Measurements from ENCODE around the gene ACLY.

ACLY gene

DNA sequence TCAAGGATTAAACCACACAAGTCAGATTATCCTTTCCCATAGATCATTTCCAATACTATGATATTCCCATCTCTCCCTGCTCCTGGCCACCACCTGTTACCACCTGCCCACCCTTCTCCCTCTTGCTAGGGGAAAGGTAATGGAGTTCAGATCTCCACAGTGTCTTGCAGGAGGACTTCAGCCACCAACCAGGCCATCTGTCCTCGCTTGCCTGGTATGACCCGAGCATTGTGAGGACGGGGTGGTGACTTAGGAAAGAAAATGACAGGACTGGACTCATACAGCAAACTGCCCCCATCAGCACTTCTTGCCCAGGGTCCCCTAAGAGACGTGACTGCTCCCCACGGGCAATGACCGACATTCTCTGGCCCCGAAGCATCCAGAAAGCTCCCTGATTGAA is 95.2 kb downstream of the ACLY start:
- no peak for DNase-seq

DNA sequence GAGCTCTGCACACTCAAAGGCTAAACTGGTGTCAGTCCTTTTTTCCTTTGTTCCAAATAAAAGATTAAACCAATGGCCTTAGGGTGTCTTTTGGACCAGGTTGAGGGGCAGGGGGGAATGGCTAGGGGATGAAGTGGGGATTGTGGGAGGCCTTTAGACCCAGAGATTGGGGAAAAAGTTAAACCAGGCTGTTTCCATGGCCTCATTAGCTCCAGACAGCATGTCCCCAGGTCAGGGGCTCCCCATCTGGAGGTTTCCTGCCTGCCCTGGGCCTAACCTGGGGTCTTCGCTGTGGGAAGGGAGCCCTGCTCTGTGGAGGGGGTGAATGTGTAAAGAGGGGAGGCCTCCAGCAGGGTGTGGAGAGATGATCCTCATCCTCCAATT is 95.6 kb downstream of the ACLY start:
- no peak for DNase-seq

DNA sequence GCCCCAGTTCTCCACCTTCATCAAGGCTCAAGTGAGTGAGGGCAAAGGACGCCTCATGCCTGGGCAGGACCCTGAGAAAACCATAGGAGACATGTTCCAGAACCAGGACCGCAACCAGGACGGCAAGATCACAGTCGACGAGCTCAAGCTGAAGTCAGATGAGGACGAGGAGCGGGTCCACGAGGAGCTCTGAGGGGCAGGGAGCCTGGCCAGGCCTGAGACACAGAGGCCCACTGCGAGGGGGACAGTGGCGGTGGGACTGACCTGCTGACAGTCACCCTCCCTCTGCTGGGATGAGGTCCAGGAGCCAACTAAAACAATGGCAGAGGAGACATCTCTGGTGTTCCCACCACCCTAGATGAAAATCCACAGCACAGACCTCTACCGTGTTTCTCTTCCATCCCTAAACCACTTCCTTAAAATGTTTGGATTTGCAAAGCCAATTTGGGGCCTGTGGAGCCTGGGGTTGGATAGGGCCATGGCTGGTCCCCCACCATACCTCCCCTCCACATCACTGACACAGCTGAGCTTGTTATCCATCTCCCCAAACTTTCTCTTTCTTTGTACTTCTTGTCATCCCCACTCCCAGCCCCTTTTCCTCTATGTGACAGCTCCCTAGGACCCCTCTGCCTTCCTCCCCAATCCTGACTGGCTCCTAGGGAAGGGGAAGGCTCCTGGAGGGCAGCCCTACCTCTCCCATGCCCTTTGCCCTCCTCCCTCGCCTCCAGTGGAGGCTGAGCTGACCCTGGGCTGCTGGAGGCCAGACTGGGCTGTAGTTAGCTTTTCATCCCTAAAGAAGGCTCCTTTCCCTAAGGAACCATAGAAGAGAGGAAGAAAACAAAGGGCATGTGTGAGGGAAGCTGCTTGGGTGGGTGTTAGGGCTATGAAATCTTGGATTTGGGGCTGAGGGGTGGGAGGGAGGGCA is 96.3 kb downstream of the ACLY start:
- DNase-seq: no peak

DNA sequence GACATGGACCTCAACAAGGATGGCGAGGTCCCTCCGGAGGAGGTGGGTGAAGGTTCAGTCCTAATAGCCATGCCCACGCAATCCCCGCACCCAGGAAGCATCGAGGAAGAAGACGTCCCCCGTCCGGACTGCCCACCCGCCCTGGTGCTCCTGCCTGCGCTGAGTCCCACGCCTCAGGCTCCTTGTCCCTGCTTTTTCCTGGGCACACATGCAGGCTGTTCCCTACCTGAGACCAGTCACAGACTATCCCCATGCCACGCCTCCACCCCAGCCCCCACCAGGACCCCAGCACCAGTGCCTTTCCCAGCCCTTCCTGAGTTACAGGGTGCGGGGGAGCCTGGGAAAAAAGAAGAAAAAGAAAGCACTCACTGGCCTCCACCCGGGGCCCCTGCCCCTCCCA is 97.0 kb downstream of the ACLY start:
- DNase-seq: no peak

DNA sequence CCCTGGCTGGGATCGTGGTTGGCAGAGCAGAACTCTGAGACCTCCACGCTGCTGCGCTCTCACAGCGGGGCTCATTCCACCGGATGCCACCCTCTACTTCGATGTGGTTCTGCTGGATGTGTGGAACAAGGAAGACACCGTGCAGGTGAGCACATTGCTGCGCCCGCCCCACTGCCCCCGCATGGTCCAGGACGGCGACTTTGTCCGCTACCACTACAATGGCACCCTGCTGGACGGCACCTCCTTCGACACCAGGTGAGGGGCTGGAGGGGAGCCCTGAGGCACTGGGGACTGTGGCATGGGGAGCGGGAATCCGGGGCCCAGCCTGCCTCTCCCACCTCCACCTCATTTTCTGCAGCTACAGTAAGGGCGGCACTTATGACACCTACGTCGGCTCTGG is 100.7 kb downstream of the ACLY start:
- no peak for DNase-seq

All from GDM1 (cell line).